Activated naive CD4-positive, alpha-beta T cell treated with anti-CD3 and anti-CD28 coated beads, Interleukin-2, amount 50 U/mL, for 24 hours (primary cell): Measurements from ENCODE around the gene HVCN1.

Experiments
- H3K27ac Mint-ChIP-seq: one replicate; pipeline ENCODE4 v1.8.0; 2021; ENCODE audit warnings: mild to moderate bottlenecking, mixed read lengths
- H3K27me3 Mint-ChIP-seq: one replicate; pipeline ENCODE4 v1.8.0; 2021; ENCODE audit warnings: mixed read lengths
- H3K36me3 Mint-ChIP-seq: one replicate; pipeline ENCODE4 v1.8.0; 2021; ENCODE audit warnings: mixed read lengths
- H3K4me1 Mint-ChIP-seq: one replicate; pipeline ENCODE4 v1.8.0; 2021; ENCODE audit warnings: mixed read lengths
- H3K4me3 Mint-ChIP-seq: one replicate; pipeline ENCODE4 v1.8.0; 2021; ENCODE audit warnings: mild to moderate bottlenecking, mixed read lengths
- H3K9me3 Mint-ChIP-seq: one replicate; pipeline ENCODE4 v1.8.0; 2021; ENCODE audit warnings: mixed read lengths

Gene HVCN1

DNA sequence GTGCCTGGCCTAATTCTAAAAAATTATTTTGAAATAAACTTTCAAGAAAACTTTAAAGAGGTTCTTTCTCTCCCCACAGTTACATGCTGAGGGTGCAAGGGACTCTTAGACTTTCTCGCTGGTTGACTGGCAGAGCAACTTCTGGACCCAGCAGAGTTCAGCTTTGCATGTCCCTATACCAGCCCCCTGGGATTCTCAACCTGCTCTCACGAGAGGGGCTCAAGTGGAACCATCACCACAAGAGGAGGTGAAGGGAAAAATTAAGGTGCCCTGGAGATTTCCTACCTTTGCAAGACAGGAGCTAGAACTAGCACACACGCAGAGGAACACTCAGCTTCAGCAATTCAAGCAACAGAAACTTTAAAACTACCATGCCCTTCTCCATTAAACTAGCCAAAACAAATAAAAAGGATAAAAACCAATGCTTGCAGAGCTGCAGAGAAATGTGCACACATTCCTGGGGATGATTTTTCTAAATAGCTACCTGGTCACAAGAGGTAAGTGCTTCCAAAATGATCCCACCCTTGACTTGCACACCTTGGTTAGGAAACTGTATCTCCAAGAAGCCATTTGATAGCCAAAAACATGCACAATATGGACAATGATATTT lies 2.5 kb downstream of the HVCN1 start:
- Mint-ChIP-seq H3K36me3 (peaks cover 14% of the 10 kb centered on the region), H3K4me1 (peaks cover 35% of the 10 kb centered on the region), H3K9me3 (no peaks in the 10 kb centered on the region), H3K27me3 (no peaks in the 10 kb centered on the region), H3K4me3 (no peak overlapping the region), H3K27ac (no peak overlapping the region)

DNA sequence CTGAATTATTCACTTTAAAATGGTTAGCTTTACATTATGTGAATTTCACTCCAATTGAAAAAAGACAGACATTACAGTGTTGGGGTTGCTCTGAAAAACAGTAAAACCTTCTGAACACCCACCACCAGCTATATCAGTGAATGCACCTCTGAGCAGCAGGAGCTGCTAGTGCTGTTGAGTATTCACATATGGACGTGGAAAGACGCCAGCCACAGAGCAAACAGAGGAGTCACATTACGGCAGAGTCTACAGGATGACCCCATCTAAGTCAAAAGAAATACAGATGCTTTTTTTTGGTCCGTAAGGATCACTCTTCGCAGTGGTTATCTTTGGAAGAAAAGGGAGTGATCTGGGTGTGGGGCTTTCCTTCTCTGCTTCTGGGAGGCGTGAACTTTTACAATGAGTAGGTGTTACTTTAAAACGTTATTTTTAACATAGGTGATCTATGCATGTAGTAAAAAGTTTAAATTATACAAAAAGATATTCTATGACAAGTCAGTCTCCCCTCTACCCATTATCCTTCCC lies 4.5 kb downstream of the HVCN1 start:
- Mint-ChIP-seq H3K27me3 (no peaks in the 10 kb centered on the region), H3K36me3 (peaks cover 16% of the 10 kb centered on the region), H3K27ac (no peak overlapping the region), H3K9me3 (no peaks in the 10 kb centered on the region), H3K4me1 (peaks cover 34% of the 10 kb centered on the region), H3K4me3 (no peak overlapping the region)

DNA sequence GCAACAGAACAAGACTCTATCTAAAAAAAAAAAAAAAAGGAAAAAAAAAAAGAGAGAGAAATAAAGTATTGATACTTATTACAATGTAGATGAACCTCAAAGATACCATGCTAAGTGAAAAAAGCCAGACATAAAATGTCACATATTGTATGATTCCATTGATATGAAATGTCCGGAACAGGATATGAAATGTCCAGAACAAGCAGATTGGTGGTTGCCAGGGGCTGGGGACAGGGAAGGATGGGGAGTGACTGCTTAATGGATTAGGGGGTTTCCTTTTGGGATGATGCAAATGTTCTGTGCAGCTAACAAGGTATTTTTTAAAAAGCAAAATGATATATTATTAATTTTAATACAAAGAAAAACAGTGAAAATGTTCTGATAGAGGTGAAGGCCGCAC lies 5.0 kb downstream of the HVCN1 start:
- no peaks in the 10 kb centered on the region for H3K9me3 Mint-ChIP-seq
- H3K4me1 Mint-ChIP-seq, result peaks cover 32% of the 10 kb centered on the region
- no peaks in the 10 kb centered on the region for H3K27me3 Mint-ChIP-seq
- H3K27ac Mint-ChIP-seq, result no peak overlapping the region
- H3K36me3 Mint-ChIP-seq, result peaks cover 16% of the 10 kb centered on the region
- H3K4me3 Mint-ChIP-seq, result no peak overlapping the region

DNA sequence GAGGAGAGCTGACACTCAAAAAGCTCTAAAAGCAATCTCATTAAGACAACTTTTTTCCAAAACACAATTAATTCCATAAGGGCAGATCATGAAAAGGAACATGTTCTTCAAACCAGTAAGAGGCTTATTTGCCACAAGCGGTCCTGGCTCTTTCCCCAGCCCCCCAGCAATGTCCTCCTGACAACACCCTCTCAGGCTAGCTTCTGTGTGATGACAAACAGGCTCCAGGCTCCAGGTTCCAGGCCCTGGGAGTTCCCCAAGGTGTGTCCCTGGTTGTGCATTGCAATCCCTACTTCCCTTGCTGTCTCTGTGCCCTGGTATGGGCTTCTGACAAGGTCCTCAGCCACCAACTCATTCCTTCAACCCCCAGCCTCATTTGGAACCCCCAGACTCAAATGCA lies 8.9 kb downstream of the HVCN1 start:
- H3K27me3 Mint-ChIP-seq, result no peaks in the 10 kb centered on the region
- no peak overlapping the region for H3K27ac Mint-ChIP-seq
- no peak overlapping the region for H3K4me3 Mint-ChIP-seq
- peaks cover 11% of the 10 kb centered on the region for H3K36me3 Mint-ChIP-seq
- H3K4me1 Mint-ChIP-seq, result peaks cover 29% of the 10 kb centered on the region
- no peaks in the 10 kb centered on the region for H3K9me3 Mint-ChIP-seq

DNA sequence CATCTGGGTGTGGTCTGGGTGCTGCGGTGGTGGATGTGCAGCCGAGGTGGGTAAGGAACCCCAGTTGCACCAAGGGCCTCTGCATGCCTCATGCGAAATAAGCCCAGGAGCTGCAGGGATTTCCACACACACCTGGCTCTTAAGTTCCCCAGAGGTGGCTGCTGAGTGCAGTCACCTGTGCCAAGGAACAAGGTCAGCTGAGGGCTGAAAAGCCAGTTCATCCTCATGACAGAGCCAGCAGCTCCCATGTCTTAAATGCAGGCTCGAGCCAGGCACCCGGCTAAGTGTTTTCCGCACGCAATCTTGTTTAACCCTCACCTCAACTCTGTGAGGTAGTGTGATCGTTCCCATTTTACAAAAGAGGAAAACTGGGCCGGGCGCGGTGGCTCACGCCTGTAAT lies 9.7 kb downstream of the HVCN1 start:
- Mint-ChIP-seq H3K36me3 (peaks cover 12% of the 10 kb centered on the region), H3K4me1 (peaks cover 29% of the 10 kb centered on the region), H3K27ac (no peak overlapping the region), H3K27me3 (no peaks in the 10 kb centered on the region), H3K9me3 (no peaks in the 10 kb centered on the region), H3K4me3 (no peak overlapping the region)

DNA sequence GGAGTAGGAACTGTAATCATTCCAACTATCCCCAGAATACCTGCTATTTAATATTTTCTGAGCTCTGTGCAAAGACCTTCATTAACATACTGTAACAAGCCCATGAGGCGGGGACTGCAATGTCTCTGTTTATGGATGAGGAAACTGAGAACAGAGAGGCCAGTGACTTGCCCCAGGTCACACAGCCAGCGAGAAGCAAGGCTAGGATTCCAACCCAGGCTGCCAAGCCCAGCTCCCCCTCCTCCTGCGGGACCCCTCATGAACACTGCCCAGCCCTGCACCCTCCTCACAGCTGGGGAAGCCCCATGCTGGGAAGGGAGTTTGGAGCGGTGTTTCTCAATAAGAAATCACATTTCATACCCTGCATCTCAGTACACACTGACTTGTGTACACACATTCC lies 10.9 kb downstream of the HVCN1 start:
- Mint-ChIP-seq H3K4me3 (peak overlapping the region; percentile 33), H3K27me3 (no peaks in the 10 kb centered on the region), H3K36me3 (peaks cover 10% of the 10 kb centered on the region), H3K4me1 (peaks cover 29% of the 10 kb centered on the region), H3K9me3 (no peaks in the 10 kb centered on the region), H3K27ac (no peak overlapping the region)

DNA sequence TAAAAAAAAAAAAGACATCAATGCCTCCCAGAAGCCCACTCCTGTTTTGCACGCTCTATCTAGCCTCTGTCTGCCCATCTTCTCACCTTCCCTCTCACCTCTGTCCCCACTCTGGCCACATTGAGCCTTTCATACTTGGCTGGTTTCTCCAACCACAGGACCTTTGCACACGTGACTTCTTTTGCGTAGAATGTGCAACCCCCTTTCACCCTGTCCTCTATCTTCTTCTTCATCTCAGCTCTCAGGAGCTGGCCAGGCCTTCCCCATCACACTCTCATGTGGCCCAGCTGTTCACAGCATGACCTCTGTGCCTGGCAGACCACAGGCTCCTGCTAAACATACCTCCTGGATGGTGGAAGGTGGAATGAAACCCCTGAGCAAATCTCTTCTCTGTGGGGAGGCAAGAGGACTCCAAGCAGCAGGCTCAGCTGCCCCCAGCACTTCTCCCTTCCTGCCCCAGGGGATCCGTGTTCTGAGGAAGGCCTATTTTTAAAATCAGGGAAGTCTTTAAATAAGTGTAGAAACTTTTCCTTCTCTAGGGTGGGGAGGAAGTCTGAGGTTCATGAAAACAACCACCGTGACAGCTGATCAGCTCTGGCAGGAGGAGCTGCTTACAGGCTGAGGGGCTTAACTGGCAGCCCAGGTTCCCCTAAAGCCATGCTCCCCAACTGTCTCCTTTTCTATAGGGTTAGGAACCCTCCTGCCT lies 11.6 kb downstream of the HVCN1 start:
- Mint-ChIP-seq H3K36me3 (peaks cover 10% of the 10 kb centered on the region), H3K27ac (peak overlapping the region; percentile 52)

DNA sequence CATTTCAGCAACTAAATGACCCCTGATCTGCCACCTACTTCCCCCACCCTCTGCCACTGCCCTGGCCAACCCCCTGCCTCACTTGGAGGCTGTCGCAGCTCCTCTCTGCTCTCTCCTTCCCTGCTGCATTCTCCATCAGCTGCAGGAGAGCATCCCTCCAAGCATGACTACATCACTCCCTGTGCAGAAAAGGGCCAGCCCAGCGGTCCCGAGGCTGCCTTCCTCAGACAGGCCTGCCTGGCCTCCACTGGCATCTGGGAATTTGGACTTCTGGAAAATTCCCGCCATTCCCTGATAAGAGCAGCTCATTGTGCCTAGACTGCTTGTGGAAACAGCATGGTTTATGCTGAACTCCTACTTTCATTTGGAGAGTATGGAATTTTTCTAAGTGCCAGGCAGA lies 12.7 kb downstream of the HVCN1 start:
- Mint-ChIP-seq H3K9me3 (no peaks in the 10 kb centered on the region), H3K4me1 (peaks cover 29% of the 10 kb centered on the region)

More for the DNA sequence above, 11.6 kb downstream of the HVCN1 start:
- H3K4me1 Mint-ChIP-seq, result peaks cover 29% of the 10 kb centered on the region
- no peaks in the 10 kb centered on the region for H3K9me3 Mint-ChIP-seq
- no peak overlapping the region for H3K4me3 Mint-ChIP-seq
- H3K27me3 Mint-ChIP-seq, result no peaks in the 10 kb centered on the region

DNA sequence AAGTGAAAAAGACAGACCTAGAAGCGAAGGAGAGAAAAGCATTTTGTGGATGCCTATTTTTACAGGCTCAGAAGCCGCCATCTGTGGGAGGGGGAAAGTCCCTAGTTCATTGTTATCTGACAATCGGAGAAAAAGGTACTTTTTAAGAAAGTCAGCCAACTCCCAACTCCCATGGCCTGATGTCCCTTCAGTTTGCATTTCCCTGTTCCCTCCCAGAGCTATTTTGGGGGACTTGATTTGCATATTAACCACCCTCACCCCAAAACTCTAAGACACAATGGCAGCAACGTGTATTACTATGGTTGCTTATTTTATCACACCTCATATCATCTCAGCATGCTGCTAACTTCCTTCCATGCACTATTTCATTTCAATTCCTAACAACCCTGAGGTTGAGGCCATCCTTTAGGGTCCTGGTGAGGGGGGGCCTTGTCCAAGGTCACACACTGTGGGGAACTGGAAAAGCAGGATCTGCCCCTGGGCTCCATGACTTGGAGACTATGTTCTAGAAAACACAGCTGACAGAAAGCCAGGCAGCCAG lies 18.7 kb downstream of the HVCN1 start:
- Mint-ChIP-seq H3K4me3 (peak overlapping the region; percentile 67), H3K27me3 (no peaks in the 10 kb centered on the region), H3K36me3 (peaks cover 15% of the 10 kb centered on the region), H3K4me1 (peaks cover 24% of the 10 kb centered on the region), H3K27ac (peak overlapping the region; percentile 87), H3K9me3 (no peaks in the 10 kb centered on the region)

More for the DNA sequence above, 12.7 kb downstream of the HVCN1 start:
- peaks cover 8% of the 10 kb centered on the region for H3K36me3 Mint-ChIP-seq
- H3K27me3 Mint-ChIP-seq, result no peaks in the 10 kb centered on the region
- H3K27ac Mint-ChIP-seq, result no peak overlapping the region
- H3K4me3 Mint-ChIP-seq, result no peak overlapping the region

DNA sequence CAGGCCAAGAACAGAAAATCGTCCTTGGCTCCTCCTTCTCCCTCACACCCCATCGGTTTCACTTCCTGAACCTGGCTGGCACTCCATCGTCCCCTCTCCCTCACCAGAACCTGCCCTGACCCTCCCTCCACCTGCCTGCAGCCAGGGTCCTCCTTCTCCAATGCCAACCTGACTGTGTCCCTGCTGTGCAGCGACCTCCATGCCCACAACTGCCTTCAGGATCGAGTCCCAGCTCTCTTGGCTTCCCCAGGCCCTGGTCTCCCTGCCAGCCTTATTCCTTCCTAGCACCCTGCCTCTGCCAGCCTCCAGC lies 19.8 kb downstream of the HVCN1 start:
- Mint-ChIP-seq H3K27ac (peak overlapping the region; percentile 53), H3K4me3 (no peak overlapping the region), H3K9me3 (peaks cover 6% of the 10 kb centered on the region), H3K27me3 (no peaks in the 10 kb centered on the region), H3K4me1 (peaks cover 24% of the 10 kb centered on the region), H3K36me3 (peaks cover 17% of the 10 kb centered on the region)

DNA sequence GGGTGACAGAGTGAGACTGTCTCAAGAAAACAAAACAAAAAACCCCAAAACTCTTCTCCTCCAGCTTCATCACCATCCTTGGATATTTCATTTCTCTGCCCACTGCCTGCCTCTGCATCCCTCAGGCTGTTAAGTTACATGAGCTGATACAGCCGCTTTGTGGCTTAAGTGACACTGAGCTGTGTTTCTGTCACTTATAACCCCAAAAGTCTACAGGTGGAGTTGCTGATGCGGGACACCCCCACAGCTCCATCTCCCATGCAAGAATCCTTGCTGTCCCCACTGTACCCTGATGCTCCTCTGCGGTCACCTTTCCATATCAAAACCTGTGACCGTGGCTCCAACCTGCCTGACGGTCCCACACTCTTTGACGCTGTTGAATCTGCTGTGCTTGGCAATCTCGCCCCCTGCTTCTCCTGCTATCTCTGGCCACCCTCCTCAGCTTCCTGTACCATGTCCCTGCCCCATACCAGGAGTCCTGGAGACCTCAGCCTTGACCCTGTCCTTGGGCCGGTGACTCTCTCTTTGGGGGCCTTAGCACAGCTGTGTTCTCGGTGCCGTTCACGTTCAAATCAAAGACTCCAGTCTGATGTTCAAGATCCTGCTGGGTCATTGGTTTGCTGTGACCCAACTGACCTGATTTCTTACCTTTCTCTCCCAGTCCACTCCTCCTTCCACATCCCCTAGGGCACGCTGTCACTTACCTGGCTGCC lies 20.3 kb downstream of the HVCN1 start:
- peaks cover 16% of the 10 kb centered on the region for H3K36me3 Mint-ChIP-seq
- no peak overlapping the region for H3K4me3 Mint-ChIP-seq
- peaks cover 10% of the 10 kb centered on the region for H3K9me3 Mint-ChIP-seq
- H3K27ac Mint-ChIP-seq, result no peak overlapping the region
- H3K4me1 Mint-ChIP-seq, result peaks cover 24% of the 10 kb centered on the region
- H3K27me3 Mint-ChIP-seq, result no peaks in the 10 kb centered on the region

DNA sequence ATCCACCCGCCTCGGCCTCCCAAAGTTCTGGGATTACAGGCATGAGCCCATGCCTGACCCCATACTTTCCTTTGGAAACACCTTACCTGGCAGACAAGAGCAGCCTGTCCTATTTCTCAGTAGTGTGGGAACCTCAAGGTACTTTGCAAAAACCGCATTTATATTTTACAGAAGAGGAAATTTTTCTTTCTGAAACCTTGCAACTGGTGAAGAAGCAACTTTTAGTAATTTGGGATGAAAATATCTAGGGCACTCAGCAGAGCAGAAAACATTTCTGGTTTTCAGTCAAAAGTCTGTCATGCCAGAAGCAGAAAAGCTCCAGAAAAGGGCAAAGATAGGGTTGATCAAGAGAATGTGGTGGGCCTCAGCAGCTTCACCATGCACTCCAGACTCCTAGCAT lies 21.2 kb downstream of the HVCN1 start:
- H3K27me3 Mint-ChIP-seq, result no peaks in the 10 kb centered on the region

DNA sequence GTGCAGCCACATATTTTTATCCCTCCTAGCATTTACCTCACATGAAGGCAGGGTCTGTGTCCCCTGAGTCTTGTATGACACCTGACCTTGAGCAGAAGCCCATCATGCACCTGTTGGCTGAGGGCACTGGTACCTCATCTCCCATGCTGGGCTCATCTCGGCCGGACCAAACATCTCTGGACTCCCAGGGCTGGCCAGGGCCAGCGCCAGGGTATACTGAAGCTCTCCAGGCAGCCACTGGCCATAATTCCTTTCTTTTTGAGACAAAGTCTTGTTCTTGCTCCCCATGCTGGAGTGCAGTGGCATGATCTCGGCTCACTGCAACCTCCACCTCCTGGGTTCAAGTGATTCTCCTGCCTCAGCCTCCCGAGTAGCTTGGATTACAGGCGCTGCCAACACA lies 22.0 kb downstream of the HVCN1 start:
- H3K36me3 Mint-ChIP-seq, result peaks cover 18% of the 10 kb centered on the region
- H3K27ac Mint-ChIP-seq, result no peak overlapping the region
- H3K27me3 Mint-ChIP-seq, result no peaks in the 10 kb centered on the region
- H3K4me1 Mint-ChIP-seq, result peaks cover 27% of the 10 kb centered on the region
- H3K4me3 Mint-ChIP-seq, result no peak overlapping the region
- H3K9me3 Mint-ChIP-seq, result peaks cover 10% of the 10 kb centered on the region

More for the DNA sequence above, 21.2 kb downstream of the HVCN1 start:
- H3K27ac Mint-ChIP-seq, result no peak overlapping the region
- H3K4me1 Mint-ChIP-seq, result peaks cover 24% of the 10 kb centered on the region
- H3K9me3 Mint-ChIP-seq, result peaks cover 10% of the 10 kb centered on the region
- peaks cover 18% of the 10 kb centered on the region for H3K36me3 Mint-ChIP-seq
- no peak overlapping the region for H3K4me3 Mint-ChIP-seq

DNA sequence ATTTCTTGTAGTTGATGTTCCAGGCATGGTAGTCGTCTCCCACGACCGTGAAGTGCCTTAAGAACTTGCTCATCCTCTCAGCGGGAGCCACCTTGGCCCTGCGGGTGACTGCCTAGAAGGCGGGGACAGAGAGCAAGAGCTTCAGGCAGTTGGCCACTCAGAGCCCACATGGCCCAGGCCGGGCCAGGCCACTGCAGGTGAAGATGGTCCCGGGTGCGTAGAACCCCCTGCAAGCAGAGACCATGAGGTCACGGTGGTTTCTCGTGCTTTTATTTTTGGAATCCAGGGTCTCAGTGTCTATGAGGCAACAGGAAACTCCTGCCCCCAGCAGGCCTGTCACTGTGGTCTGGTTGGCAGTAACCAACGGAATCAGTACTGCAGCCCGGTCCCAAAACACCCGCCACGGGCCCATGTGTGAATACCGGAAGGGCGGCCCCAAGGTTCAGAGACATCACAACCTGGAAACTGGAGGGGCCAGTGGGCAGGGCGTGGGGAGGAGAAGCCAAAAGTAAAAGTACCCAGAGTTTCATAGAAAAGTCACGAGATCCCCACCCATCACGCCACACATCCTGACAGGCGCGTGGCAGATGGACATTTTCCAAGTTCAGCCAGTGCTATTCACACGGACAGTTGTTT lies 27.5 kb downstream of the HVCN1 start:
- peak overlapping the region; percentile 82 for H3K27ac Mint-ChIP-seq
- peaks cover 17% of the 10 kb centered on the region for H3K4me1 Mint-ChIP-seq
- peaks cover 13% of the 10 kb centered on the region for H3K36me3 Mint-ChIP-seq
- H3K9me3 Mint-ChIP-seq, result peaks cover 10% of the 10 kb centered on the region
- H3K4me3 Mint-ChIP-seq, result peak overlapping the region; percentile 52
- no peaks in the 10 kb centered on the region for H3K27me3 Mint-ChIP-seq

DNA sequence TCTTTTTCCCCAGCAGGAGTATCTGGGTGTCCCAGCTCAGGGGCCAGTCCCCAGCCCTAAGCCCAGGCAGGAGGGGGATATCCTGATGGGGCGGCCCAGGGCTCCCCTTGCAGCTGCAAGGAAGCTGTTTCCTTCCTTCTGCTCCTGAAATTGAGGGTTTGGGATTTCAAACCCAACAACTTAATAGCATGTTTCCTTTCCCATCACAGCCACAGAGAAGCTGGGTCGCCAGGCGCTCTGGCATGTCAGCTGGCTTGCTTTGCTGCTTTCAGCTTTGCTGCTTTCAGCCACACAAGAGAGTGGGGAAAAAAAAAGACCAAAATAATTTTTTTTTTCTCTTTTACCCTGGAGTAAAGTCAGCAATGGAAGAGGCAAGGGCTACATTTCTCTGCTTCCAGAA lies 30.0 kb downstream of the HVCN1 start:
- Mint-ChIP-seq H3K27ac (no peak overlapping the region), H3K27me3 (no peaks in the 10 kb centered on the region), H3K36me3 (peaks cover 7% of the 10 kb centered on the region), H3K9me3 (peaks cover 2% of the 10 kb centered on the region), H3K4me1 (peaks cover 20% of the 10 kb centered on the region), H3K4me3 (no peak overlapping the region)
